Ishikawa (cell line): ENCODE data around the gene CBX4.

Source experiments
- CEBPB ChIP-seq: IDR thresholded peaks from 2 replicates; pipeline ENCODE4 v1.6.1; 2012
- CREB1 ChIP-seq: IDR thresholded peaks from 2 replicates; pipeline ENCODE4 v1.6.1; 2012; ENCODE audit warnings: low read depth
- EGR1 ChIP-seq: IDR thresholded peaks from 2 replicates; pipeline ENCODE4 v1.6.1; 2012
- EP300 ChIP-seq: IDR thresholded peaks from 2 replicates; pipeline ENCODE4 v1.6.1; 2012; ENCODE audit warnings: borderline replicate concordance
- FOXM1 ChIP-seq: IDR thresholded peaks from 2 replicates; pipeline ENCODE4 v1.6.1; 2012; ENCODE audit warnings: low read depth, borderline replicate concordance
- MAX ChIP-seq: IDR thresholded peaks from 2 replicates; pipeline ENCODE4 v1.6.1; 2012
- NFIC ChIP-seq: IDR thresholded peaks from 2 replicates; pipeline ENCODE4 v1.6.1; 2012
- RAD21 ChIP-seq: IDR thresholded peaks from 2 replicates; pipeline ENCODE4 v1.6.1; 2012; ENCODE audit warnings: low read depth
- REST ChIP-seq: IDR thresholded peaks from 2 replicates; pipeline ENCODE4 v1.6.1; 2012; ENCODE audit warnings: low read depth, mild to moderate bottlenecking
- TAF1 ChIP-seq: IDR thresholded peaks from 2 replicates; pipeline ENCODE4 v1.6.1; 2012; ENCODE audit warnings: low read depth, mild to moderate bottlenecking
- TCF12 ChIP-seq: IDR thresholded peaks from 2 replicates; pipeline ENCODE4 v1.6.1; 2012; ENCODE audit warnings: low read depth
- TEAD4 ChIP-seq: IDR thresholded peaks from 2 replicates; pipeline ENCODE4 v1.6.1; 2012
- USF1 ChIP-seq: IDR thresholded peaks from 2 replicates; pipeline ENCODE4 v1.6.1; 2012
- YY1 ChIP-seq: IDR thresholded peaks from 2 replicates; pipeline ENCODE4 v1.6.1; 2012; ENCODE audit warnings: low read depth
- ZBTB7A ChIP-seq: IDR thresholded peaks from 2 replicates; pipeline ENCODE4 v1.6.1; 2012; ENCODE audit warnings: low read depth

The CBX4 gene

GRCh38 chr17:79798299-79799173 is 40.7 kb downstream of the CBX4 start:
- no peak for TF ChIP-seq TAF1
- 0 out of 2 replicates have a peak, but pooled peaks have one; percentile 35 for TF ChIP-seq NFIC
- peak; percentile 92 for TF ChIP-seq MAX

- no peak for TF ChIP-seq MAX
- no peak for TF ChIP-seq REST
- TF ChIP-seq TCF12, result no peak
- no peak for TF ChIP-seq RAD21
- no peak for TF ChIP-seq YY1
Measured at GRCh38 chr17:79797492-79798298, 41.5 kb downstream of the CBX4 start.

- peak; percentile 45; the same call in 1 of the 2 replicates for TF ChIP-seq TCF12
- TF ChIP-seq TEAD4, result no peak
- 0 out of 2 replicates have a peak, but pooled peaks have one; percentile 21 for TF ChIP-seq TAF1
- TF ChIP-seq YY1, result 0 out of 2 replicates have a peak, but pooled peaks have one; percentile 30
- TF ChIP-seq ZBTB7A, result peak; percentile 26; the same call in 1 of the 2 replicates
- TF ChIP-seq CEBPB, result no peak
- peak; percentile 76 for TF ChIP-seq EGR1
- peak; percentile 79 for TF ChIP-seq MAX
- peak; percentile 83 for TF ChIP-seq CREB1
- no peak for TF ChIP-seq RAD21
- TF ChIP-seq REST, result no peak
- TF ChIP-seq EP300, result no peak
- TF ChIP-seq FOXM1, result peak; percentile 47; the same call in 1 of the 2 replicates
- no peak for TF ChIP-seq NFIC
- TF ChIP-seq USF1, result peak; percentile 72
Measured at GRCh38 chr17:79796763-79797491, 42.3 kb downstream of the CBX4 start, which contains the start of gene CBX8. TSS of gene CBX8 (minus strand) at chr17:79797077. CDS start at chr17:79796998, 79 bp downstream.

GRCh38 chr17:79796444-79796762 is 42.8 kb downstream of the CBX4 start:
- TF ChIP-seq EP300, result no peak

- TF ChIP-seq CREB1 (no peak), EGR1 (no peak), CEBPB (no peak), MAX (no peak), REST (no peak), USF1 (no peak), TAF1 (no peak), YY1 (no peak), EP300 (no peak), RAD21 (no peak), NFIC (no peak)
Measured at GRCh38 chr17:79795795-79796443, 43.3 kb downstream of the CBX4 start.
